HG03565 (cell line): ENCODE results near the gene SOCS4.
A peak's percentile ranks its signal among the peaks of the same experiment; 100 is the strongest.
"Not testable (repeated sequence)": the region's sequence is repeated elsewhere in the genome, so short reads cannot be mapped to it uniquely, and the experiment has no call there.

ENCODE experiments used
- ATAC-seq: cut with Tn5 transposase; IDR thresholded peaks from one replicate; pipeline ENCODE4 v1.9.1; 2021; ENCODE audit warnings: mild to moderate bottlenecking, moderate library complexity; ENCODE audit not compliant: unreplicated experiment

SOCS4 gene

GRCh38 chr14:55051423-55052268 is 24.6 kb downstream of the SOCS4 start, which contains the start of gene MAPK1IP1L:
Gene MAPK1IP1L (plus strand): TSS chr14:55051647. CDS start chr14:55061684, 10,037 bp downstream.
- peak; percentile 80 for ATAC-seq

- no peak for ATAC-seq
Observed at GRCh38 chr14:55052269-55052930, 25.4 kb downstream of the SOCS4 start.

DNA sequence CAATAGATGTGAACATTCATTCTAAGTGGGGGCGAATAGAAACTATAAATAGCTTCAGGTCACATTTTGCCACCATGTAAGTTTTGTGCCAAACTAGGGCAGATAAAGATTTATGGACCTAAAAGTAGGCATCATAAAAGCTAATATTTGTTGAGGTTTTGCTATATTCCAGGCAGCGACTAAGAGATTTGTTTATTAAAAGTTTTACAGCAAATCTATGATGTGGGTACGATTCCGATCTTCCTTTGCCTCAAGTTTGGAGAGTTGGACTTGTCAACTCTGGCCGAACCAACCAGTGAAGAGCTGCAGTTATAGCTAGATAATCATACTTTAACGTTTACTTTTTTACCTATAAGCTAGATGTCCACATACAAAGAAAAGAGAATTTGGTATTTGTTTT is 26.0 kb downstream of the SOCS4 start:
- ATAC-seq, result no peak

DNA sequence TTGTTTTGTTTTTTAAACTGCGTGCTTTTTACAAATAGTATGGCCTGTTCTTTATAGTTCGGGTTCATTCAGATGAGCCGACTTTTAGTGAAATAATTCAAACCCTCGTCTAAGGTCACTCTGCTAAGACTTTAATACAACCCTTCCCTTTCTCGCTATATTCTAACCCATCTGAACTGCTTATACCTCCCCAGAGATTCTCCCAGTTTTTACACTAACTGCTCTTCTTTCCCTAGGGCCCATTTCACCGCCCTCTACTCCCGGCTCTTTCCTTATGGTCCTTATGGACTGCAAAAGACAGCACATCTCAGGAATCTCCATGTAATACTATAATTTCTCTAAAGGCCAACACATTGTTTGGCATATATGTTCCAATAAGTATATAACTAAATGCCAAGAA is 26.5 kb downstream of the SOCS4 start:
- ATAC-seq, result no peak

DNA sequence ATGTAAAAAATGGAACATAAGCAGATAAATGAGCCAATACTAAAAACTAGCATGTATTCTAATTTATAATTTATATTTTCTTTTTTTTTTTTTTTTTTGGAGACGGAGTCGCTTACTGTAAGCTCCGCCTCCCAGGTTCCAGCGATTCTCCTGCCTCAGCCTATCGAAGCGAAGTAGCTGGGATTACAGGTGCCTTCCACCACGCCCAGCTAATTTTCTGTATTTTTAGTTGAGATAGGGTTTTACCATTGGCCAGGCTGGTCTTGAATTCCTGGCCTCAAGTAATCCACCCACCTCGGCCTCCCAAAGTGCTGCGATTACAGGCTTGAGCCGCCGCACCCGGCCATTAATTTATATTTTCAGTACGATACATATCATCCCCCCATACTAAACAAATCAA is 27.1 kb downstream of the SOCS4 start:
- no peak for ATAC-seq

DNA sequence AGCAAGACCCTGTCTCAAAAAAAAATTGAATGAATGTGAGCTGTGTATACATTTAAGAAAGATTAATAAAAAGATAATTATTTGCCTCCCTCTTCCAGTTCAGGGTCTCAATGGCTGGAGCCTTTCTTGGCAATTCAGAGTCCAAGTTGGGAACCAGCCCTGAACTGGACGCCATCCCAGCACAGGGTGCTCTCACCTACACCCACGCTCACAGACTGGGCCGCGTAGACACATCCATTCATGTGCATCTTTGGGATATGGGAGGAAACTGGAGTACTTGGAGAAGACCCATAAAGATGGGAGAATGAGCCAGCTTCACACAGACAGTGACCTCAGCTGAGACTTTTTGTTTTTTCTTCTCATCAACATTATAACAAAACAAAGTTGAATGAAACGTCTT is 30.9 kb downstream of the SOCS4 start:
- ATAC-seq, result no peak

DNA sequence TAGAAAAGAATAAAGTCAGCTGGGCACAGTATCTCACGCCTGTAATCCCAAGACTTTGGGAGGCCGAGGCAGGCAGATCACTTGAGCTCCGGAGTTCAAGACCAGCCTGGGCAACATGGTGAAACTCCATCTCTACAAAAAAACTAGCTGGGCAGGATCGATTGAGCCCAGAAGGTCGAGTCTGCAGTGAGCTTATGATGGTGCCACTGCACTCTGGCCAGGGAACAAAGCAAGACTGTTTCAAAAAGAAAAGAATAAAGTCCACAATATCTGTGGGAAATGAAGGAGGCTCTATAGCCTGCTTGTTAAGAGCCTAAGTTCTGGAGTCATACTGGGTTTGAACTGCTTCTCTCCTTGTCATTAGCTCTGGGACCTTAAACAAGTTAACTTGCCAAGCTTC is 32.3 kb downstream of the SOCS4 start:
- no peak for ATAC-seq

- ATAC-seq, result no peak
Observed at GRCh38 chr14:55062517-55063351, 35.7 kb downstream of the SOCS4 start.

- ATAC-seq, result not testable (repeated sequence)
Observed at GRCh38 chr14:55064896-55065295, 37.9 kb downstream of the SOCS4 start.

GRCh38 chr14:55065411-55065810 is 38.4 kb downstream of the SOCS4 start:
- ATAC-seq, result no peak

GRCh38 chr14:55066223-55066622 is 39.2 kb downstream of the SOCS4 start:
- ATAC-seq, result no peak

GRCh38 chr14:55070981-55071411 is 44.0 kb downstream of the SOCS4 start:
- no peak for ATAC-seq

- ATAC-seq, result peak; percentile 35
Observed at GRCh38 chr14:55071870-55072640, 45.0 kb downstream of the SOCS4 start.

DNA sequence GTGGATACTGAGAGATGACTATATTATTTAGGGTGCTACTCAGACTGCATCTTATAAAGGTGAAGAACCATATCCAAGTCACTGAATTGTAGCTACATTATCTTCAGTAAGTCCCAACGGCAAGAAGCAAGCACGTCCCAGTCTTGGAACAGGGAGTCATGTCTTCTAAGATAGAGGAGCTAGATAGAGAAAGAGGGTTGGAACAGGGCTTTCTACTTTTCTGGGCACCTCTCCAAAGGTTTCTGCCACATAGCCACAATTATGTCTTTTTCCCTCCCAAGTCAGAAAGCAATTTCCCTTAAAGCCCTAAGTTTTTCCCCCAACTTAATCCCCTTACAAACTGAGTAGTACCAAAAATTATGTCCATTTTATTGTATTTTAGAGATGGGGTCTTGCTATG is 46.8 kb downstream of the SOCS4 start:
- no peak for ATAC-seq

- peak; percentile 43 for ATAC-seq
Observed at GRCh38 chr14:55074662-55075061, 47.6 kb downstream of the SOCS4 start.

DNA sequence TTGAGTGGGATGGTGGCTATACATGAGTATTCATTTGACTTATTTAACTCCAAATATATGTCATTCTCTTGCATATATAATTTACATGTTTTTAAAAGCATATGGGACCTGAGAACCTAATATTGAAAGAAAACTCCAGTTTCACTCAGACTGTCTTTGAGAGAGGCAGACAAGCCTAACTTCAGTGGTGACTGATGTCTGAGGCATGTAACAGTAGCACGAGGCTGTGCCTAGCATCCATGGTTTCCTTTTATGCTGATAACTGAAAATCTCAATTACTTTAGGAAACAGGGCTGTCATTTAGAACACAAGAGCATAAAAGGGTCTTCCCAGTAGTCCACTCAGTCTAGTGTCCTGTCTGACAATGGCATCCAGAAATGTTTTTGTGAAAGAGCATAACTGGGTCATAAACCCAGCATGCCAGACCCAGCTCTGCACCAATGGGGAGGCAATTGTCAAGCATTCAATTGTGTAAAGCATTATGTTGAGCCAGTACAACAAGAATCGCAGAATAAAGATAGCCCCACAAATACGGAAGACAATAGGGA is 48.7 kb downstream of the SOCS4 start:
- ATAC-seq, result no peak

DNA sequence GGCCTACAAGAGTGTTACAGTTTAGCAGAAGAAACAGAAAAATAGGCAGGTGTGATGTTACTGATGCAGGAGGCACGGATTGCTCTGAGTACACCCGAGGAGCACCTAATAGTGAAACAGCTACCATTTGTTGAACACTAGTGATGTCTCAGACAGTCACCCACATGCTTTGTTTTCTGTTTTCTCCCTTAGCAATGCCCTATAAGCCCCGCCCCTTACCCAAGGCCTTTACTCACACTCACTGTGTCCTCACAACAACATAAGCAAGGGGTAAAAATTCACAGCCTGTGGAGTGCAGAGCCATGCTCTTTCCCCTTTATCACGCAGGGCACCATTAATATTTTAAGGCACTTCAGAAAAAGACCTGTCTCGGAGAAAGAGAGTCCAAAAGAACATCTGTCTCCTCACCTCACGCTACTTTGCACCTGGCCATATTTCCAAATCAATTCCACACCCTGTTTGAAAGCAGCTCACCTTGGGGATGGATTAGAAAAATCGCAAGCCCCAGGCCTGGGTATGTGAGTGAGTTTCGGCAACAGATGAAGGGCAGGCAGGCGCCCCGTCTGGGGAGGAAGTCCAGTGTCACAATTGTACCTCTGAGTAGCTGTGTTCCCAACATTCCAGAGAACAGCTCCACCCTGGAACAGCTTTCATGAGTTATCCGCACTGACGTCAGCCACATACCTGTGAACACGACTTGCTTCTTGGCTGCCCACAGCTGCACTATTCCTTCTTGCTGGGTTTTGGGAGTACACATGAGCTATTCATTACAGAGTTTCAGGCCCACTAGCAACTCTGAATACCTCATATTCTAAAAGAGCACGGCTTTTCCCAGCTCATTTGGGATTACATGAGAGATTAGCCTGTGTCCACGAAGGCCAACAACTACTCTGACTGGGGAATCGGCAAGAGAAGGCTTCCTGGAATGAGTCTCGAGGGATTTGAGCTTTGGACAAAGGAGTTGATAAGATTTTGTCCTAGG is 50.4 kb downstream of the SOCS4 start:
- ATAC-seq, result no peak

GRCh38 chr14:55079961-55080360 is 52.9 kb downstream of the SOCS4 start:
- not testable (repeated sequence) for ATAC-seq
